Neutrophil (primary cell): ENCODE results near the gene ADRA1B.
"Not testable (repeated sequence)": the region's sequence is repeated elsewhere in the genome, so short reads cannot be mapped to it uniquely, and the experiment has no call there.

Experiments used
- H3K27ac ChIP-seq: fragments of 200-600 bp; sonication (generic); 2 replicates; pipeline ENCODE4 v1.5.1; 2016; ENCODE audit warnings: mild to moderate bottlenecking, moderate library complexity
- H3K27me3 ChIP-seq: fragments of 200-600 bp; sonication (generic); 2 replicates; pipeline ENCODE4 v1.6.0; 2016; ENCODE audit warnings: mild to moderate bottlenecking
- H3K36me3 ChIP-seq: fragments of 200-600 bp; sonication (generic); 2 replicates; pipeline ENCODE4 v1.5.1; 2017
- H3K4me1 ChIP-seq, 2 experiments: fragments of 200-600 bp in 1 of 2; sonication (generic) in 1 of 2; 1 replicate in 1 of 2; 2 replicates in 1 of 2; pipeline versions ENCODE4 v1.5.1 to v1.6.1; 2013 to 2016; ENCODE audit warnings: low read depth in 1 of 2, low read length in 1 of 2, mild to moderate bottlenecking in 1 of 2, moderate library complexity in 1 of 2; ENCODE audit not compliant: control insufficient read depth in 1 of 2, insufficient read depth in 1 of 2
- H3K4me3 ChIP-seq, 2 experiments: fragments of 200-600 bp in 1 of 2; sonication (generic) in 1 of 2; 1 replicate in 1 of 2; 2 replicates in 1 of 2; pipeline ENCODE4 v1.5.1; 2013 to 2016; ENCODE audit warnings: low read depth in 1 of 2, low read length in 1 of 2, mild to moderate bottlenecking in 1 of 2, moderate library complexity in 1 of 2
- H3K9me3 ChIP-seq: fragments of 200-600 bp; sonication (generic); 2 replicates; pipeline ENCODE4 v1.5.1; 2016
- CTCF ChIP-seq: fragments of 200-600 bp; sonication (generic); IDR thresholded peaks from 2 replicates; pipeline ENCODE4 v1.5.1; 2016; ENCODE audit warnings: antibody characterized with exemption

The ADRA1B gene

GRCh38 chr5:159961176-159962160 lies 45.2 kb downstream of the ADRA1B start:
- H3K9me3 ChIP-seq = no peaks in the 10 kb centered on the region
- no peaks in the 10 kb centered on the region for H3K4me1 ChIP-seq
- H3K27ac ChIP-seq = no peak overlapping the region
- no peak for TF ChIP-seq CTCF
- no peak overlapping the region for H3K4me3 ChIP-seq
- H3K36me3 ChIP-seq = no peaks in the 10 kb centered on the region
- peaks cover 22% of the 10 kb centered on the region for H3K27me3 ChIP-seq

GRCh38 chr5:159962214-159962613 lies 45.9 kb downstream of the ADRA1B start:
- Histone ChIP-seq H3K4me3 (no peak overlapping the region), H3K36me3 (no peaks in the 10 kb centered on the region), H3K27me3 (peaks cover 30% of the 10 kb centered on the region), H3K4me1 (no peaks in the 10 kb centered on the region), H3K27ac (no peak overlapping the region), H3K9me3 (no peaks in the 10 kb centered on the region)
- TF ChIP-seq CTCF = no peak

GRCh38 chr5:159963935-159964334 lies 47.7 kb downstream of the ADRA1B start:
- H3K4me3 ChIP-seq = no peak overlapping the region
- peaks cover 47% of the 10 kb centered on the region for H3K27me3 ChIP-seq
- no peaks in the 10 kb centered on the region for H3K36me3 ChIP-seq
- no peaks in the 10 kb centered on the region for H3K4me1 ChIP-seq
- no peak overlapping the region for H3K27ac ChIP-seq
- TF ChIP-seq CTCF = no peak
- H3K9me3 ChIP-seq = no peaks in the 10 kb centered on the region

- Histone ChIP-seq H3K27ac (no peak overlapping the region), H3K27me3 (peaks cover 60% of the 10 kb centered on the region), H3K4me3 (no peak overlapping the region), H3K9me3 (no peaks in the 10 kb centered on the region), H3K36me3 (no peaks in the 10 kb centered on the region), H3K4me1 (no peaks in the 10 kb centered on the region)
- no peak for TF ChIP-seq CTCF
Observed at GRCh38 chr5:159965031-159965837, 49.0 kb downstream of the ADRA1B start.

GRCh38 chr5:159965838-159966128 lies 49.5 kb downstream of the ADRA1B start:
- H3K9me3 ChIP-seq, H3K4me1 ChIP-seq, H3K36me3 ChIP-seq, H3K4me3 ChIP-seq, H3K27ac ChIP-seq: not testable (repeated sequence)
- H3K27me3 ChIP-seq = peaks cover 65% of the 10 kb centered on the region

GRCh38 chr5:159969966-159970365 lies 53.7 kb downstream of the ADRA1B start:
- Histone ChIP-seq H3K27me3 (peaks cover 100% of the 10 kb centered on the region), H3K4me1 (peaks cover 0 to 5% of the 10 kb centered on the region in 2 experiments), H3K9me3 (no peaks in the 10 kb centered on the region), H3K36me3 (no peaks in the 10 kb centered on the region), H3K27ac (no peak overlapping the region), H3K4me3 (no peak overlapping the region)
- TF ChIP-seq CTCF = no peak
